Measurements from ENCODE around the gene RHEB.

The RHEB gene

DNA sequence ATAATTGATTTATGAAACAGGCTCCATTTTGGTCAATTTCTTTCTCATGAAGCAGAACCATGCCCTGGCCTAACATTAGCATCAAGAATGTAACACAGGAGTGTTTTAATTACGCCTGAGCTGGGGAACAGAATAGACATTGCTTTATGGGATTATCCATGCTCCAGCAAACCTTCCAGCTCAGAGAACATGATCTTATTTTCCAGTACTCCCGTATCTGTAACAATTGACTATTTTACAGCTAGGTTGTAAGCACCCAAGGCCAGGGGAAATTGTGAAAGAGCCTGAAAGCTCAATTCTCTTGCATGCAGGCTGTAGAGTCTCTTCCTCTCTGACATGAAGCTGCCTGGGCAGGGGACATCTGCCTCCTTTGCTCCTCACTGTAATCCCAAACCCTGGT lies 49.0 kb downstream of the RHEB start:
- DNase-seq (ENCODE audit: low spot score) = no peak

- DNase-seq (ENCODE audit: low spot score) = no peak
These were observed 50.4 kb downstream of the RHEB start for GRCh38 chr7:151469281-151469680.

- DNase-seq (ENCODE audit: low spot score) = no peak
These were observed 51.3 kb downstream of the RHEB start for GRCh38 chr7:151468217-151469018.

- DNase-seq (ENCODE audit: low spot score) = no peak
These were observed 54.5 kb downstream of the RHEB start for GRCh38 chr7:151465169-151465568.

DNA sequence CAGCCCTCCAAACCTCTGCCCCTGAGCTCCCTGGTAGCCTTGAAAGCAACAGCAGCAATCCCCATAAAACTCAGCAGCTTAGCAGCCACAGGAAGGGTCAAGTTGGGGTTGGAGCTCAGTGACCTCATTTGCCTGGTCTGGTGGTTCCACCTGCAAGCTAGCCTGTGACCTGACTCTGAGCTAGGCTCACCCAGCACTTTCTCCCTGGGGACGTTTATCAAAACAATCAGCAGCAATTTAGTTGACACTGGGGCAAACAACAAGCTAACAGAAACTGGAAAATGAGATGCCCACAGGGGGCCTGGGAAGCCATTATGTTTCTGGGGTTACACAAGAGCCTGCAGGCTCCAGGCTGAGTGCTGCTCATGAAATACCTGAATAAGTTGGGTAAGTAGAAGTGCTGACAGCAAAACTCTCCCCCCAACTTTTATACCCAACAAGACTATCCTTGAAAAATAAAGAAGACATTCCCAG lies 57.4 kb downstream of the RHEB start:
- DNase-seq (ENCODE audit: low spot score) = no peak

GRCh38 chr7:151461942-151462230 lies 57.8 kb downstream of the RHEB start:
- no peak for DNase-seq (ENCODE audit: low spot score)

GRCh38 chr7:151461096-151461941 lies 58.4 kb downstream of the RHEB start:
- DNase-seq (ENCODE audit: low spot score) = no peak

DNA sequence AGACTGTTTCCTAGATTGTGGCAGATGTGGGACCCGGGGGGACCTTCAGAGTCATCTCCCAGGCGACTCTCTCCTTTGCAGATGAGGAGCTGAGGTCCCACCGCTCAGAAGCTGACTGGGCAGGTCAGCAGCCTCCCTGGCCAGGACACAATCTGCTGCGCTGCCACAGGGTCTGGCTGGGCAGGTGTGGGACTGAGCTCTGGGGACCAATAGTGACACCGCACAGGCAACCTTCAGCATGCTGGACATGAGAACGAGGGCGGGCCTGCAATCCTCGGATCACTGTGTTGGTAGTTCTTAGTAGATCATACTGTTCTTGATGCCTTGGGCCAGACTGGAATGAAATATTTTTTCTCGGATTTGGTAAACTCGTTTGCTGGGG lies 59.2 kb downstream of the RHEB start:
- DNase-seq (ENCODE audit: low spot score) = no peak

- DNase-seq (ENCODE audit: low spot score) = peak; percentile 89
These were observed 59.8 kb downstream of the RHEB start for GRCh38 chr7:151459726-151460473.

GRCh38 chr7:151457534-151457933 lies 62.2 kb downstream of the RHEB start:
- DNase-seq (ENCODE audit: low spot score) = no peak

GRCh38 chr7:151456782-151457181 lies 62.9 kb downstream of the RHEB start:
- DNase-seq (ENCODE audit: low spot score) = no peak

DNA sequence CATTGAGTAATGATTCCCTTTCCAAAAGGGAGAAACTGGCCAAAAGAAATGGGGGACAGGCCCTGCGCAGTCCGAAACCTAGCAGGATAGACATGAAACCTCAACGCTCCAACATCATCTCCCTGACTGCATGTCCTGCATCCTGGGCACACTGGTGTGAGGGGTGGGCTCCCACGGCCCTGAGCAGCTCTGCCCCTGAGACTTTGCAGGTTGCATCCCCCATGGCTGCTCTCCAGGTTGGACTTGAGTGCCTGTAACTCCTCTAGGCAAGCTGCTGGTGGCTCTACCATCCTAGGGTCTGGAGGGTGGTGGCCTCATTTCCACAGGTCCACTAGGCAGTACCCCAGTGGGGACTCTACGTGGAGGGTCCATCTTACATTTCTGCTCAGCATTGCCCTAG lies 63.4 kb downstream of the RHEB start:
- no peak for DNase-seq (ENCODE audit: low spot score)

DNA sequence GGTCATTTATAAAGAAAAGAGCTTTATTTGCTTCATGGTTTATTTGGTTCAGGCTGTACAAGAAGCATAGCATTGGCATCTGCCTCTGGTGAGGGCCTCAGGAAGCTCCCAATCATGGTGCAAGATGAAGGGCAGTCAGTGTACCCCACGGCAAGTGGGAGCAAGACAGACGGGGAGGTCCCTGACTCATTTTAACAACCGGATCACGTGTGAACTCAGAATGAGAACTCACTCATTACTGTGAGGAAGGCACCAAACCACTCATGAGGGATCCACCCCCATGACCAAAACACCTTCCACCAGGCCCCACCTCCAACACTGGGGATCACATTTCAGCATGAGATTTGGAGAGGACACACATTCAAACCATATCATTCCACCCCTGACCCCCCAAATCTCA lies 64.0 kb downstream of the RHEB start:
- DNase-seq (ENCODE audit: low spot score) = no peak

GRCh38 chr7:151454932-151455530 lies 64.7 kb downstream of the RHEB start:
- no peak for DNase-seq (ENCODE audit: low spot score)

- no peak for DNase-seq (ENCODE audit: low spot score)
These were observed 65.4 kb downstream of the RHEB start for GRCh38 chr7:151454305-151454704.

GRCh38 chr7:151453326-151453791 lies 66.3 kb downstream of the RHEB start:
- DNase-seq (ENCODE audit: low spot score) = no peak

DNA sequence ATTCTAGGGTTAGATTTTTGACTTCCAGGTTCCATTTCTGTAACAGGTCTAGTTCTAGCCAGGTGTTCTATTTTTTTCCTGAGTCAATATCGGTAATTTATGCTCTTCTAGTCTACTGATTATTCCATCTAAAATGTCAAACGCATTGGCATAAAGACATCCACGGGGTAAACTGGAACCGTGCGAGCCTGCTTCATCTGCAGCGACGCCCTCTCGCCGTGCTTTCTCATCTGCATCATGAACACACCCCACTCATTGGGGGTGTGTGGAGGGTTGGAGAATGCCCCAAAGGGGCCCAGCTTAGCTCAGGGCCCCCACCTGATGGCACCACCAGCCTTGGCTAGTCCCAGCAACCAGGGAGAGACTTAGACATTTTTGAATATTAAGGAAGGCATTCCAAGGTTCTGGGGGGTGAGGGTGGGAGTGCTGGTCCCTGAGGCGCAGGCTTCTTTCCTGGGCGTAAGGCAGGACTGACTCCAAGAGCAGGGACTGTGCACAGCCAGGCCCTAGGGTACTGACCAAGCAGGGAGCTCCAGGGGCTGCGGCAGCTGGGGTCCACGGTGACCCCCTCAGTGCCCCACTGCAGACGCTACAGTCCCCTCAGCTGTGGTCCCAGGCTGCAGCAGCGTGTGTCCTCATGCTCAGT lies 66.9 kb downstream of the RHEB start:
- no peak for DNase-seq (ENCODE audit: low spot score)

- DNase-seq (ENCODE audit: low spot score) = no peak
These were observed 67.8 kb downstream of the RHEB start for GRCh38 chr7:151451626-151452571.

DNA sequence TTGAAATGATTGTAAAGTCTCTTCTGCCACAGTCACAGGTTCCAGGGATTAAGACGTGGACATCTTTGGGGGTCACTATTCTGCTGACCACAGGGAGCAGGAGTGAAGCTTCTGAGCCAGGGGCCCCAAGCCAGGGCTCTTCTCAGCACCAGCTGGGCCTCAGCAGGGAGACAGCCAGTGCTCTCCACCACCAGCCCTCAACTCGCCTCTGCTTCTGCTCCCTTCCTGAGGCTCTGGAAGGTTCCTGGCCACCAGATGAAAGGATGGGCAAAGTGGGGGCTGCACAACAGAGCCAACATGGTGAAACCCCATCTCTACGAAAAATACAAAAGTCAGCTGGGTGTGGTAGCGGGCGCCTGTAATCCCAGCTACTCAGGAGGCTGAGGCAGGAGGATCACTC lies 68.5 kb downstream of the RHEB start:
- no peak for DNase-seq (ENCODE audit: low spot score)

GRCh38 chr7:151449990-151450389 lies 69.7 kb downstream of the RHEB start:
- no peak for DNase-seq (ENCODE audit: low spot score)

Measured in AG08395 (cell line).